Thyroid gland (tissue), 4 donors: ENCODE measurements around the gene ECPAS. TPM values are rescaled to one million over a fixed set of nuclear protein-coding genes. Genes with fewer than 3 reads are reported as not detected.

Experiments
- DNase-seq, 2 donors: peaks; one replicate each; pipeline ENCODE4 v3.0.0-alpha.2; 2019
- H3K27ac ChIP-seq, 3 donors: fragments of 200-600 bp; sonication (generic); 1 replicate in 2 of 3; 2 replicates in 1 of 3; pipeline ENCODE4 v1.5.1; 2016 to 2019; ENCODE audit warnings: mild to moderate bottlenecking in 1 of 3, moderate library complexity in 1 of 3
- H3K27me3 ChIP-seq: fragments of 200-600 bp; sonication (generic); one replicate; pipeline ENCODE4 v1.5.1; 2019
- H3K36me3 ChIP-seq, 2 donors: fragments of 200-600 bp; sonication (generic); one replicate each; pipeline ENCODE4 v1.5.1; 2016 to 2019
- H3K4me1 ChIP-seq, 2 donors: fragments of 200-600 bp; sonication (generic); one replicate each; pipeline ENCODE4 v1.5.1; 2017 to 2019
- H3K4me3 ChIP-seq, 3 donors: fragments of 200-600 bp; sonication (generic); replicated peaks in 1 of 3; 1 replicate in 2 of 3; 2 replicates in 1 of 3; pipeline ENCODE4 v1.5.1; 2016; ENCODE audit warnings: mild to moderate bottlenecking in 1 of 3
- H3K9me3 ChIP-seq: fragments of 200-600 bp; sonication (generic); one replicate; pipeline ENCODE4 v1.5.1; 2017
- CTCF ChIP-seq, 6 experiments: fragments of 200-600 bp in 3 of 6; fragments of 450-650 bp in 3 of 6; sonication (generic) in 3 of 6; IDR thresholded peaks; one replicate each; pipeline ENCODE4 v1.5.1; 2016 to 2019; ENCODE audit warnings: antibody characterized with exemption in 6 of 6, mild to moderate bottlenecking in 2 of 6, inconsistent platforms in 1 of 6, moderate library complexity in 1 of 6
- POLR2A ChIP-seq, 2 donors: fragments of 450-650 bp; IDR thresholded peaks; one replicate each; pipeline ENCODE4 v1.6.1; 2017; ENCODE audit warnings: antibody characterized with exemption in 2 of 2, mild to moderate bottlenecking in 2 of 2, moderate library complexity in 1 of 2
- WGBS, 2 donors: methylation state at CpG; one replicate each; pipeline ENCODE4 v1.1.5; 2017; 5-methylcytosine and 5-hydroxymethylcytosine counted together
- intact Hi-C: fragments of 100-400 bp; cut with DNase I; formaldehyde crosslinking; loops from one replicate; pipeline ENCODE4 v1.15.1; 2023
- total RNA-seq, 4 donors: library from RNA; depleted of rRNA; stranded (reverse); fragments of >200 nt; gene quantifications; one replicate each; pipeline ENCODE4 v1.2.3, GENCODE V29; 2016

ECPAS gene
- total RNA-seq, 4 donors from 2014 or later = 78.1 to 128 (median 81.5) TPM

GRCh38 chr9:111433082-111433481 lies 51.1 kb downstream of the ECPAS start:
- Histone ChIP-seq H3K4me1 (no peaks in the 10 kb centered on the region), H3K27me3 (no peaks in the 10 kb centered on the region), H3K4me3 (no peak overlapping the region), H3K9me3 (no peaks in the 10 kb centered on the region), H3K36me3 (peaks cover 9 to 32% of the 10 kb centered on the region in 2 donors), H3K27ac (no peak overlapping the region)
- 95 to 97% methylated on average over 3 of the region's 3 CpGs for WGBS, 2 donors
- TF ChIP-seq POLR2A (IDR thresholded peaks at IDR 0.05) = no peak
- no peak for TF ChIP-seq CTCF (IDR thresholded peaks at IDR 0.05)
- intact Hi-C loops = no loop called here
- no peak for DNase-seq

- TF ChIP-seq CTCF (IDR thresholded peaks at IDR 0.05) = no peak
- TF ChIP-seq POLR2A (IDR thresholded peaks at IDR 0.05) = no peak
- 92 to 93% methylated on average over 3 of the region's 3 CpGs for WGBS, 2 donors
- Histone ChIP-seq H3K27me3 (no peaks in the 10 kb centered on the region), H3K36me3 (peaks cover 9 to 34% of the 10 kb centered on the region in 2 donors), H3K4me3 (no peak overlapping the region), H3K9me3 (no peaks in the 10 kb centered on the region), H3K27ac (no peak overlapping the region), H3K4me1 (no peaks in the 10 kb centered on the region)
- intact Hi-C loops = no loop called here
- DNase-seq = no peak
Observed at GRCh38 chr9:111431684-111432083, 52.5 kb downstream of the ECPAS start.

DNA sequence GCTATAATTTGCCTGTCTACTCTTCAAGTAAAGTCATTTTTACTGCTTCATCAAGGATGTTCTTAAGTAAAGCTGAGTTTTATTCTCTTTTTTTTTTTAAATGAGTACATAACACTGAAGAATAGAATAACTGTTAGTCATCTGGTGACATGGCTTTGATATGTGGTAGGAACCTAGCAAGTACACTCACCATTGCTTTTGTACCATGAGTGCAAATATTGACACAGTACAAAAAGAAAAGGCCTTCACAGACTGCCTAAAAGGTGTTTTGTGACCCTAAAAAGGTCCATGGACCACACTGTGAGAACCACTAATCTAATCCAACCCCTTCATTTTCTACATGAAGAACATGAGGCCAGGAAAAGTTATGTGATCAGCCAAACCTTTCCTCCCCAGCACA lies 55.0 kb downstream of the ECPAS start:
- Histone ChIP-seq H3K9me3 (no peaks in the 10 kb centered on the region), H3K27me3 (no peaks in the 10 kb centered on the region), H3K27ac (no peak overlapping the region), H3K36me3 (peaks cover 8 to 46% of the 10 kb centered on the region in 2 donors), H3K4me1 (no peaks in the 10 kb centered on the region), H3K4me3 (no peak overlapping the region)
- TF ChIP-seq POLR2A (IDR thresholded peaks at IDR 0.05) (no peak), CTCF (IDR thresholded peaks at IDR 0.05) (no peak)
- intact Hi-C loops = no loop called here
- no peak for DNase-seq

DNA sequence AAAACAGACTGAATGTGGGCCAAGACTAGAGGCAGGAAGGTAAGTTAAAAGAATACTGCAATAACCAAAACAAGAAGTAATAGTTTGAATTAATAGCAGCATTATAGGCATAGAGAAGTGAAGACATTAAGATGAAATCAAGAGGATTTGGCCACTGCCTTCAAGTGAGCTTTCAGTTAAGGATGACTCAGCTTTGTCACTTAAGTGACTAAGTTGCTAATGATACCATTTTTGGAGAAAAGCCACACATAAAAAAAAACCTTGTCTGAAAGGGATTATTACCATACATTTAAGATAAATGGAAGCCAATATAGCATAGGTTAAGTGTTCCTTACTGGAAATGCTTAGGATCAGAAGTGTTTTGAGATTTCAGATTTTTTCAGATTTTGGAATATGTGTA lies 57.0 kb downstream of the ECPAS start:
- no peak for TF ChIP-seq POLR2A (IDR thresholded peaks at IDR 0.05)
- TF ChIP-seq CTCF (IDR thresholded peaks at IDR 0.05) = no peak
- DNase-seq = no peak
- Histone ChIP-seq H3K27ac (no peak overlapping the region), H3K27me3 (no peaks in the 10 kb centered on the region), H3K4me3 (no peak overlapping the region), H3K4me1 (no peaks in the 10 kb centered on the region), H3K36me3 (peaks cover 8 to 36% of the 10 kb centered on the region in 2 donors), H3K9me3 (no peaks in the 10 kb centered on the region)
- intact Hi-C loops = no loop called here

- WGBS, 2 donors = 98% methylated on average over 3 of the region's 3 CpGs
- no peaks in the 10 kb centered on the region for H3K27me3 ChIP-seq
- H3K9me3 ChIP-seq = no peaks in the 10 kb centered on the region
- no peaks in the 10 kb centered on the region for H3K4me1 ChIP-seq
- H3K36me3 ChIP-seq = peaks cover 23 to 28% of the 10 kb centered on the region in 2 donors
- no peak for TF ChIP-seq POLR2A (IDR thresholded peaks at IDR 0.05)
- no peak for TF ChIP-seq CTCF (IDR thresholded peaks at IDR 0.05)
- H3K27ac ChIP-seq = no peak overlapping the region
- intact Hi-C loops = no loop called here
- no peak overlapping the region for H3K4me3 ChIP-seq
- no peak for DNase-seq
Observed at GRCh38 chr9:111423389-111423788, 60.8 kb downstream of the ECPAS start.
